HUES48 (cell line): ENCODE data around the gene NOS1.
"Not testable (repeated sequence)": the region's sequence is repeated elsewhere in the genome, so short reads cannot be mapped to it uniquely, and the experiment has no call there.

Experiments used
- H3K27ac ChIP-seq: one replicate; pipeline ENCODE4 v1.7.0; 2013; ENCODE audit warnings: low read depth, low read length, inconsistent platforms
- H3K27me3 ChIP-seq: 2 replicates; pipeline ENCODE4 v1.6.1; 2013; ENCODE audit warnings: mild to moderate bottlenecking, low read length; ENCODE audit not compliant: control insufficient read depth, insufficient read depth
- H3K36me3 ChIP-seq: 2 replicates; pipeline ENCODE4 v1.6.1; 2013; ENCODE audit warnings: low read length; ENCODE audit not compliant: control insufficient read depth, insufficient read depth
- H3K4me1 ChIP-seq: 2 replicates; pipeline ENCODE4 v1.6.1; 2013; ENCODE audit warnings: mild to moderate bottlenecking, low read length; ENCODE audit not compliant: control insufficient read depth, insufficient read depth
- H3K4me3 ChIP-seq: 2 replicates; pipeline ENCODE4 v1.5.1; 2013; ENCODE audit warnings: mild to moderate bottlenecking, low read depth, low read length
- H3K9ac ChIP-seq: 2 replicates; pipeline ENCODE4 v1.6.1; 2013; ENCODE audit warnings: mild to moderate bottlenecking, low read depth, low read length, moderate library complexity
- H3K9me3 ChIP-seq: 2 replicates; pipeline ENCODE4 v1.6.1; 2013; ENCODE audit warnings: low read length; ENCODE audit not compliant: control insufficient read depth, insufficient read depth

Gene NOS1

DNA sequence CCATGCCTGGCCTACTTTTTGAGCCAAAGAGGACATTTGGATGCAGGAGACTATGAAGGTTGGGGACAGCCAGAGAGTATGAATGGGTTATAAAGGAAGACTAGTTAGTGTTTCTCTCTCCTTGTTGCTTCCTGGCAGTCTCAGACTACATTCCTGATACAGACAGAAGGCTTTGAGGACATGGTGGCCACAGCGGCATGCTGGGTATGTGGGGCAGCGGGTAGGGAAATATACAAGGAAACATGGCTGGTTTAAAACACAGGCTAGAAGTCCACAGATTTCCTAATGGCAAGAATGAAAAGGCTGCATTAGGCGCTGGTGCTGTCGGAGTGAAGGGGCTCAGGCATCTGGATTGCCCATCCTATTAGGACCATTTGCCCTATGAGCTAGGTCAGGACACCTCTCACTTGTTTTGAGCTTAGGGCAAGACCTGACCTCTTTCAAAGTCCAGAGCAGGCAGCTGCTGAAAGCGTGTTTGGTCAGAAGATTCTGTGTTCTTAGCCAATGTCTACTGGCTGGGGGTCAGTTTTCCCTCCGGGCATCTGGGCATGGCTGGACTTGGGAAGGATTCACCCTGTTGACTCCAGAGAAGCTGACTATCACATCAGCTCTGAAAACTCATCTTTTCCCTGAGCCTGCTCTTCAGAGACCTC lies 151.0 kb downstream of the NOS1 start:
- H3K4me3 ChIP-seq = no peak overlapping the region
- no peaks in the 10 kb centered on the region for H3K27me3 ChIP-seq
- H3K9ac ChIP-seq = no peak overlapping the region
- no peaks in the 10 kb centered on the region for H3K9me3 ChIP-seq
- no peaks in the 10 kb centered on the region for H3K36me3 ChIP-seq
- H3K4me1 ChIP-seq = peaks cover 4% of the 10 kb centered on the region
- H3K27ac ChIP-seq = no peak overlapping the region

DNA sequence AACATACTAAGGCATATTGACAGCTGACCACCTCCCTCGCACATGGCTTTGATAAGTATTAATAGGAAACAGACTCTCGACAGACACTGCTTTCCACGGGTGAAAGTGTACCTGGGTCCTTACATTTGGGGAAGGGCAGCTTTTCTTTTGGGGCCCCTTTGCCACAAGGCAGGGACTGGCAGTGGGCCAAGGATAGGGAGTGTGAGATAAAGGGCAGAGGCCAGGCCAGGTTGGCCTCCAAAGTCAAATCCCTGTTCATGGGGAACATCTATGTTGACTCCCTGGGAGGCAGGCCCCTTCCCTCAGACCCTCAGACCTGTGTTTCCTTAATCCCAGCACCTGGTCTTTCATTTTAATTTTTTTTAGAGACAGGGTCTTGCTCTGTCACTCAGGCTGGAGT lies 151.8 kb downstream of the NOS1 start:
- Histone ChIP-seq H3K27me3 (no peaks in the 10 kb centered on the region), H3K9me3 (no peaks in the 10 kb centered on the region), H3K9ac (no peak overlapping the region), H3K36me3 (no peaks in the 10 kb centered on the region), H3K4me1 (peaks cover 4% of the 10 kb centered on the region), H3K27ac (no peak overlapping the region), H3K4me3 (no peak overlapping the region)

- Histone ChIP-seq H3K4me3 (no peak overlapping the region), H3K36me3 (no peaks in the 10 kb centered on the region), H3K9ac (no peak overlapping the region), H3K27ac (no peak overlapping the region), H3K27me3 (no peaks in the 10 kb centered on the region), H3K4me1 (peaks cover 4% of the 10 kb centered on the region), H3K9me3 (no peaks in the 10 kb centered on the region)
These were observed 152.5 kb downstream of the NOS1 start for GRCh38 chr12:117208811-117209455.

- no peaks in the 10 kb centered on the region for H3K27me3 ChIP-seq
- H3K27ac ChIP-seq = no peak overlapping the region
- H3K36me3 ChIP-seq = no peaks in the 10 kb centered on the region
- no peak overlapping the region for H3K9ac ChIP-seq
- no peak overlapping the region for H3K4me3 ChIP-seq
- peaks cover 4% of the 10 kb centered on the region for H3K4me1 ChIP-seq
- H3K9me3 ChIP-seq = no peaks in the 10 kb centered on the region
These were observed 153.2 kb downstream of the NOS1 start for GRCh38 chr12:117208206-117208605.

DNA sequence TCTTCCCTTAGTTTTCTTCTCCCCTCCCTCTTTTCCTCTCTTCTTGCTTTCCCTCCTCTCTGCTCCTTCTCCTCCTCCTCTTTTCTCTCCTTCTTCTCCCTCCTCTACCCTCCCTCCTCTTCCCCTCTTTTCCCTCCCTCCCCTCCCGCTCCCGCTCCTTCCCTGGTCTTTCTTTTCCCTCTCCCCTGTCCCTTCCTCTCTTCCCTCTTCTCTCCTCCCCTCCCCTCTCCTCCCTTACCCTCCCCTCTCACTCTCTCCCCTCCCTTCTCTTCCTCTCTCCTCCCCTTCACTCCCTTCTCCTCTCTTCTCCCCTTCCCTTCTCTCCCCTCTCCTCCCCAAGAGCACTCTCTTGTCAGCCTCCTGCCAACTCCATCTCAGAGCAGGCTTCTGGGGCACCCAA lies 153.8 kb downstream of the NOS1 start:
- Histone ChIP-seq H3K4me1 (peaks cover under 1% of the 10 kb centered on the region), H3K4me3 (no peak overlapping the region), H3K27me3 (no peaks in the 10 kb centered on the region), H3K9ac (no peak overlapping the region), H3K9me3 (no peaks in the 10 kb centered on the region), H3K27ac (no peak overlapping the region), H3K36me3 (no peaks in the 10 kb centered on the region)

- Histone ChIP-seq H3K27me3 (no peaks in the 10 kb centered on the region), H3K36me3 (no peaks in the 10 kb centered on the region), H3K27ac (no peak overlapping the region), H3K9me3 (no peaks in the 10 kb centered on the region), H3K4me1 (no peaks in the 10 kb centered on the region), H3K4me3 (no peak overlapping the region), H3K9ac (no peak overlapping the region)
These were observed 158.9 kb downstream of the NOS1 start for GRCh38 chr12:117202556-117202955.

DNA sequence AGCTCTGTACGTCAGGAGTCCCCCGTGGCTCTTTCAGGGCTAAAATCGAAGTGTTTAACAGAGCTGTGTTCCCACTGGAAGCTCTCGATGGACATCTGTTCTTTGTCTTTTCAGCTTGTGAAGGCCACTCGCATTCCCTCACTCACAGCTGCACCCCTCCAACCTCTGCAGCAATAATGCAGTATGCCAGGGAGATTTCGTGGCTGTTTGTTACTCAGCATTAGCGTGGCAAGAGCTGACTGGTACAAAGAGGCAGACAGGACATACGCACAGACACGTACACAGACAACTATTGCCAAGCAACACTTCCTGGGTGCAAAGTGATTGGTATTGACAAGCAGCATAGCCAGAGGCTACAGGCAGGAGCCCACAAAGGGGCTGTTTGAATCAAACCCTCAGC lies 159.4 kb downstream of the NOS1 start:
- Histone ChIP-seq H3K9me3 (no peaks in the 10 kb centered on the region), H3K4me1 (no peaks in the 10 kb centered on the region), H3K27me3 (no peaks in the 10 kb centered on the region), H3K9ac (no peak overlapping the region), H3K36me3 (no peaks in the 10 kb centered on the region), H3K4me3 (no peak overlapping the region), H3K27ac (no peak overlapping the region)

DNA sequence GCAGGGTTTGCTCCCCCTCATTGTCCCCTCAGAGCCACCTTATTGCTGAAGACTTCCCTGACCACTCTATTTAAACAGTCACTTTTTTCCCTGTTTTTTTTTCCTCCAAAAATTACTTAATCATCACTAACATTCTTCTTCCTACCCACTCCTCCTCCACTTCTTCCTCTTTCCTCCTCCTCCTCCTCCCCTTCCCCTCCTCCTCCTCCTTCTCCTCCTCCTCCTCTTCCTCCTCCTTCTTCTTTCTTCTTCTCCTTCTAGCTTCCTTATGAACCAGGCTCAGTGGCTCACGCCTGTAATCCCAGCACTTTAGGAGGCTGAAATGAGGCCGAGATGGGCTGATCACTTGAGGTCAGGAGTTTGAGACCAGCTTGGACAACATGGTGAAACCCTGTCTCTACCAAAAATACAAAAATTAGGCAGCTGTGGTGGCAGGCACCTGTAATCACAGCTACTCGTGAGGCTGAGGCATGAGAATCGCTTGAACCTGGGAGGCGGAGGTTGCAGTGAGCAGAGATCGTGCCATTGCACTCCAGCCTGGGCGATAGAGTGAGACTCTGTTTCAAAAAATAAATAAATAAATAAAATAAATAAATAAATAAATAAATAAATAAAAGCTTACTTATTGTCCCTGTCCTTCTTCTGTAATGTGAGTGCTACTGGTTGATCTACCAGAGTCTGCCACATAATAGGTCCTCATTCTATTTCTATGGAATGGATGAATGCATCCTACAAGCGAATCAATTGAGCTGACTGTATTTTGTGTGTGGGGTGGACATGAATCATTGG lies 161.3 kb downstream of the NOS1 start:
- H3K9ac ChIP-seq, H3K36me3 ChIP-seq, H3K27me3 ChIP-seq, H3K27ac ChIP-seq, H3K4me3 ChIP-seq, H3K9me3 ChIP-seq, H3K4me1 ChIP-seq: not testable (repeated sequence)

DNA sequence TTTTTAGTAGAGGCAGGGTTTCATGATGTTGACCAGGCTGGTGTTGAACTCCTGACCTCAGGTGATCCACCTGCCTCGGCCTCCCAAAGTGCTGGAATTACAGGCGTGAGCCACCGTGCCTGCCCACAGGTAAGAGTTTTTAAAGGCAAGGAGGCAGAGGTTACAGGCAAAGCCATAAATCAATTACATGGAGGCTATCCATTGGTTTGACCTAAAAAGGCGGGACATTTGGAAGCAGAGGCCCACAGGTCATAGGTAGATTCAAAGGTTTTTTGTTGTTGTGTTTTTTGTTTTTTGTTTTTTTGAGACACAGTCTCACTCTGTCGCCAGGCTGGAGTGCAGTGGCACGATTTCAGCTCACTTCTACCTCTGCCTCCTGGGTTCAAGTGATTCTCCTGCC lies 165.1 kb downstream of the NOS1 start:
- H3K4me1 ChIP-seq, H3K27ac ChIP-seq, H3K27me3 ChIP-seq, H3K9me3 ChIP-seq, H3K4me3 ChIP-seq, H3K36me3 ChIP-seq, H3K9ac ChIP-seq: not testable (repeated sequence)

DNA sequence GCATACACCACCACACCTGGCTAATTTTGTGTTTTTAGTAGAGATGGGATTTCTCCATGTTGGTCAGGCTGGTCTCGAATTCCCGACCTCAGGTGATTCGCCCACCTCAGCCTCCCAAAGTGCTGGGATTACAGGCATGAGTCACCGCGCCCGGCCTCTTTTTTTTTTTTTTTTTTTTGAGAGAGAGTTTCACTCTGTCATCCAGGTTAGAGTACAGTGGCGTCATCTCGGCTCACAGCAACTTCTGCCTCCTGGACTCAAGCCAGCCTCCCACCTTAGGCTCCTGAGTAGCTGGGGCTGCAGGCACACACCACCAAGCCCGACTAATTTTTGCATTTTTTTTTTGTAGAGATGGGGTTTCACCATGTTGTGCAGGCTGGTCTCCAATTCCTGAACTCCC lies 166.4 kb downstream of the NOS1 start:
- H3K4me3 ChIP-seq, H3K36me3 ChIP-seq, H3K9ac ChIP-seq, H3K9me3 ChIP-seq, H3K27me3 ChIP-seq, H3K4me1 ChIP-seq, H3K27ac ChIP-seq: not testable (repeated sequence)

DNA sequence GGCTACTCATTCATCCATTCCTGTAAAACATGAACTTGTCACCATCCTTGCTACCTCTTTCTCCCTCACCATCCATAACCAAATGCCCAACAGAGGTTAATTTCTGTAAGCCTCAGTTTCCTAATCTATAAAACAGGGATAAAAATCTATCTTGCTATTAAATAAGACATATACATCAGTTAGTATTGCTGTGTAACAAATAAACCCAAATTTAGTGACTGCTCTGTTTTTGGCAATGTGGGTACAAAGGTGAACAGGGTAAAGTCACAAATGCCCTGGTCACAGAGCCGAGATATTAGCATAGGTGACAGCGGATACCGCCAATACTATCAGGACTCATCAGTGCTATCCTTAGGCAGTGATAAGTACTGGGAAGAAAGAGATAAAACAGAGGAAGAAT lies 167.5 kb downstream of the NOS1 start:
- no peak overlapping the region for H3K27ac ChIP-seq
- no peak overlapping the region for H3K9ac ChIP-seq
- no peaks in the 10 kb centered on the region; the same call in 1 of the 2 replicates for H3K36me3 ChIP-seq
- H3K4me3 ChIP-seq = no peak overlapping the region
- H3K9me3 ChIP-seq = no peaks in the 10 kb centered on the region
- H3K27me3 ChIP-seq = peaks cover 3% of the 10 kb centered on the region; the same call in 1 of the 2 replicates
- peaks cover 6% of the 10 kb centered on the region; the same call in 1 of the 2 replicates for H3K4me1 ChIP-seq
